NT2/D1 (cell line): ENCODE data around the gene DAB2.

Experiments
- DNase-seq: peaks from one replicate; pipeline ENCODE4 v3.0.0-alpha.2; 2011; ENCODE audit warnings: low read depth, low spot score
- H3K27me3 ChIP-seq: 2 replicates; pipeline ENCODE4 v1.6.0; 2011; ENCODE audit warnings: mild to moderate bottlenecking; ENCODE audit not compliant: insufficient read length, insufficient read depth
- H3K36me3 ChIP-seq: 2 replicates; pipeline ENCODE4 v1.6.1; 2011; ENCODE audit warnings: mild to moderate bottlenecking, low read length, mixed read lengths; ENCODE audit not compliant: insufficient read depth, insufficient read length
- H3K4me1 ChIP-seq: 2 replicates; pipeline ENCODE4 v1.5.1; 2011; ENCODE audit not compliant: insufficient read depth, insufficient read length
- H3K4me3 ChIP-seq: 2 replicates; pipeline ENCODE4 v1.5.1; 2011; ENCODE audit warnings: low read depth; ENCODE audit not compliant: insufficient read length
- H3K9ac ChIP-seq: 2 replicates; pipeline ENCODE4 v1.6.0; 2011; ENCODE audit warnings: low read depth; ENCODE audit not compliant: insufficient read length
- H3K9me3 ChIP-seq: 2 replicates; pipeline ENCODE4 v1.5.1; 2011; ENCODE audit warnings: mild to moderate bottlenecking, low read length; ENCODE audit not compliant: insufficient read depth
- SUZ12 ChIP-seq: IDR thresholded peaks from 2 replicates; pipeline ENCODE4 v1.6.1; 2011; ENCODE audit not compliant: insufficient read length, insufficient read depth; ENCODE audit errors: extremely low read depth
- YY1 ChIP-seq: IDR thresholded peaks from 2 replicates; pipeline ENCODE4 v1.6.1; 2011; ENCODE audit not compliant: insufficient read length, insufficient read depth
- ZNF274 ChIP-seq: IDR thresholded peaks from 2 replicates; pipeline ENCODE4 v1.6.1; 2011; ENCODE audit warnings: mild to moderate bottlenecking, low read depth, low read length

DAB2 gene

GRCh38 chr5:39420482-39421145 is 4.2 kb downstream of the DAB2 start:
- no peak for TF ChIP-seq SUZ12
- TF ChIP-seq YY1 = no peak
- TF ChIP-seq ZNF274 = no peak
- H3K27me3 ChIP-seq = no peaks in the 10 kb centered on the region
- H3K9me3 ChIP-seq = no peaks in the 10 kb centered on the region
- no peak overlapping the region for H3K9ac ChIP-seq
- no peak overlapping the region for H3K4me3 ChIP-seq
- peaks cover 4% of the 10 kb centered on the region for H3K36me3 ChIP-seq
- DNase-seq = no peak
- no peaks in the 10 kb centered on the region for H3K4me1 ChIP-seq

- peaks cover 4% of the 10 kb centered on the region for H3K36me3 ChIP-seq
- no peak overlapping the region for H3K4me3 ChIP-seq
These were observed 5.0 kb downstream of the DAB2 start for GRCh38 chr5:39419796-39420195.

GRCh38 chr5:39417979-39418378 is 6.8 kb downstream of the DAB2 start:
- TF ChIP-seq YY1 (no peak), SUZ12 (no peak), ZNF274 (no peak)
- no peak for DNase-seq

More at GRCh38 chr5:39419796-39420195, 5.0 kb downstream of the DAB2 start:
- Histone ChIP-seq H3K9ac (no peak overlapping the region), H3K9me3 (no peaks in the 10 kb centered on the region), H3K4me1 (no peaks in the 10 kb centered on the region), H3K27me3 (no peaks in the 10 kb centered on the region)
- DNase-seq = no peak
- TF ChIP-seq ZNF274 (no peak), YY1 (no peak), SUZ12 (no peak)

DNA sequence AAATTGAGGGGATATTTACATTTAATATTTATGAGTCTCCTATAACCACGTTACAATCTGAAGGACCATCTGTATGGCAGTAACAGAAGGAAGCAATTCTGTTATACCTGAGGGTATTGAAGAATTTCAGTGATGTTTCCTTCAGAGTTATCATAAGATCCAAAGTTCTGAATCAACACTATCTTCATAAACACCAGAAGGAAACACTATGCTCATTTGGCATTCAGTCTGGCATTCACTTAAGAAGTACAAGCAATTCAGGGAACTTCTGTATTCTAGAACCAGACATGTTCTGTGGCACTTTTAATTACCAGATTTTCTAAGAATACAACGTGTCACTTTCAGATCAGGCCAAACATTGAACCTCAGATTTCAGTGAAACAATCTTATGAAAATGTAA is 9.6 kb downstream of the DAB2 start:
- H3K9me3 ChIP-seq = no peaks in the 10 kb centered on the region
- TF ChIP-seq ZNF274 (no peak), SUZ12 (no peak), YY1 (no peak)
- no peaks in the 10 kb centered on the region for H3K27me3 ChIP-seq
- H3K4me3 ChIP-seq = no peak overlapping the region
- no peak overlapping the region for H3K9ac ChIP-seq
- H3K36me3 ChIP-seq = peaks cover 4% of the 10 kb centered on the region
- H3K4me1 ChIP-seq = no peaks in the 10 kb centered on the region
- DNase-seq = no peak

More at GRCh38 chr5:39417979-39418378, 6.8 kb downstream of the DAB2 start:
- Histone ChIP-seq H3K4me3 (no peak overlapping the region), H3K36me3 (peaks cover 4% of the 10 kb centered on the region), H3K9ac (no peak overlapping the region), H3K27me3 (no peaks in the 10 kb centered on the region), H3K4me1 (no peaks in the 10 kb centered on the region), H3K9me3 (no peaks in the 10 kb centered on the region)

GRCh38 chr5:39414426-39414825 is 10.4 kb downstream of the DAB2 start:
- Histone ChIP-seq H3K36me3 (peaks cover 4% of the 10 kb centered on the region), H3K9me3 (no peaks in the 10 kb centered on the region), H3K4me3 (no peak overlapping the region), H3K9ac (no peak overlapping the region), H3K27me3 (no peaks in the 10 kb centered on the region), H3K4me1 (no peaks in the 10 kb centered on the region)
- DNase-seq = no peak
- no peak for TF ChIP-seq ZNF274

GRCh38 chr5:39413771-39414170 is 11.0 kb downstream of the DAB2 start:
- Histone ChIP-seq H3K4me1 (no peaks in the 10 kb centered on the region), H3K36me3 (peaks cover 4% of the 10 kb centered on the region), H3K4me3 (no peak overlapping the region), H3K9ac (no peak overlapping the region), H3K27me3 (no peaks in the 10 kb centered on the region), H3K9me3 (no peaks in the 10 kb centered on the region)
- DNase-seq = no peak
- TF ChIP-seq YY1 = no peak
- TF ChIP-seq SUZ12 = no peak
- TF ChIP-seq ZNF274 = no peak

DNA sequence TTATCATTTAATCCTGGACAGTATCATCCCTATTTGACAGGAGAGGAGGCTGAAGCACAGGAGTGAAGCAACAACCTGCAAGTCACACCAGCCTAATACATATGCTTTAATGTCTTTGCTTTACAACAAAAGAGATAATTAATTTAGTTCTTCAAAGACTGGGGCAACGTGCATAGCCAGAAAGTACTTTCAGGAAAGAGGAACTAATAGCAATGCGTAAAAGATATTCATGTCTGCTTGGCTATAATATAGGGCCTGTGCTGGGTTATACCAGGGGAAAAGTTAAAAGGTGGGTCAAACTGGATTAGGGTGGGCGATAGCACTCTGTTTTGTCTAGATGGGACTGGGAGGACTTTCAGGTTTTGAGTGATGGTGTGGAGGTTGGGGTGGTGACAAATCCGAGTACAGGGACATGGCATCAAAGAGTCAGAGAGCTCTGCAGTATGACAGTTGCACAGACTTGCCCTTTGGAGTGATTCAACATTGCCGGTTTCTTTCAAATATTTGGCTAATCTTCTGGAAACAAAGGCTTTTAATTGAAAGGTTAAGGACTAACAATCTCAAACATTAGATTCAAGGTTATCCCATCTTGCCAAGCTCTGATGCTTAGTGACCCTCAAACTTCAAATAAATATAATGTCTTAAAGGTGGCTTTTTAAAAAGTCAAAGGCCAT is 11.9 kb downstream of the DAB2 start:
- H3K9me3 ChIP-seq = no peaks in the 10 kb centered on the region
- H3K9ac ChIP-seq = no peak overlapping the region
- no peak for TF ChIP-seq YY1
- H3K36me3 ChIP-seq = peaks cover 4% of the 10 kb centered on the region
- H3K4me3 ChIP-seq = no peak overlapping the region
- no peaks in the 10 kb centered on the region for H3K4me1 ChIP-seq
- H3K27me3 ChIP-seq = no peaks in the 10 kb centered on the region
- DNase-seq = no peak
